ENCODE data around the gene FNBP1L.
"Not testable (repeated sequence)": the region's sequence is repeated elsewhere in the genome, so short reads cannot be mapped to it uniquely, and the experiment has no call there.

FNBP1L gene

GRCh38 chr1:93468662-93469061, 20.7 kb downstream of the FNBP1L start:
- no peak for TF ChIP-seq CTCF (conservative IDR thresholded peaks at IDR 0.05; ENCODE audit: low read length)
- DNase-seq (ENCODE audit: low read depth): peak; percentile 43
- no peak overlapping the region for H3K4me3 ChIP-seq (ENCODE audit: low read length)

GRCh38 chr1:93469223-93469622, 21.3 kb downstream of the FNBP1L start:
- DNase-seq (ENCODE audit: low read depth); H3K4me3 ChIP-seq (ENCODE audit: low read length): not testable (repeated sequence)

- no peak for DNase-seq (ENCODE audit: low read depth)
- TF ChIP-seq CTCF (conservative IDR thresholded peaks at IDR 0.05; ENCODE audit: low read length): no peak
- no peak overlapping the region for H3K4me3 ChIP-seq (ENCODE audit: low read length)
Observed at GRCh38 chr1:93471284-93471683, 23.4 kb downstream of the FNBP1L start.

GRCh38 chr1:93471911-93472310, 24.0 kb downstream of the FNBP1L start:
- no peak overlapping the region for H3K4me3 ChIP-seq (ENCODE audit: low read length)
- DNase-seq (ENCODE audit: low read depth): peak; percentile 57

GRCh38 chr1:93474321-93474720, 26.4 kb downstream of the FNBP1L start:
- DNase-seq (ENCODE audit: low read depth): no peak

More at GRCh38 chr1:93471911-93472310, 24.0 kb downstream of the FNBP1L start:
- no peak for TF ChIP-seq CTCF (conservative IDR thresholded peaks at IDR 0.05; ENCODE audit: low read length)

GRCh38 chr1:93475681-93476080, 27.8 kb downstream of the FNBP1L start:
- no peak for DNase-seq (ENCODE audit: low read depth)
- H3K4me3 ChIP-seq (ENCODE audit: low read length): no peak overlapping the region
- no peak for TF ChIP-seq CTCF (conservative IDR thresholded peaks at IDR 0.05; ENCODE audit: low read length)

More at GRCh38 chr1:93474321-93474720, 26.4 kb downstream of the FNBP1L start:
- no peak for TF ChIP-seq CTCF (conservative IDR thresholded peaks at IDR 0.05; ENCODE audit: low read length)
- H3K4me3 ChIP-seq (ENCODE audit: low read length): no peak overlapping the region

- DNase-seq (ENCODE audit: low read depth); H3K4me3 ChIP-seq (ENCODE audit: low read length): not testable (repeated sequence)
Observed at GRCh38 chr1:93479133-93479745, 31.3 kb downstream of the FNBP1L start.

- DNase-seq (ENCODE audit: low read depth); H3K4me3 ChIP-seq (ENCODE audit: low read length): not testable (repeated sequence)
Observed at GRCh38 chr1:93481899-93482298, 34.0 kb downstream of the FNBP1L start.

- TF ChIP-seq CTCF (conservative IDR thresholded peaks at IDR 0.05; ENCODE audit: low read length): no peak
- no peak for DNase-seq (ENCODE audit: low read depth)
- H3K4me3 ChIP-seq (ENCODE audit: low read length): no peak overlapping the region
Observed at GRCh38 chr1:93483200-93483599, 35.3 kb downstream of the FNBP1L start.

Data from AG10803 (cell line).